Heart left ventricle (tissue), 13 donors: Measurements from ENCODE around the gene PAQR4.

Experiments used
- POLR2A ChIP-seq, 2 donors: fragments of 450-650 bp; IDR thresholded peaks; one replicate each; pipeline ENCODE4 v1.6.1; 2017; ENCODE audit warnings: antibody characterized with exemption in 2 of 2, mild to moderate bottlenecking in 2 of 2, moderate library complexity in 2 of 2
- TF ChIP-seq, protein P1 (sequence below), 12 donors: fragments of 200-600 bp; sonication (generic) in 4 of 12; IDR thresholded peaks; one replicate each; pipeline versions ENCODE4 v1.5.0 to v1.8.0; 2018 to 2022; ENCODE audit warnings: antibody characterized with exemption in 12 of 12, mild to moderate bottlenecking in 5 of 12
- donor health status: ischemic (EF 13 %, LVEDD 7.1; RV severe dilation, severe dysfunction).
- donor health status: DM: no; HTN: yes; CAD: no.
- donor health status: DM: no; HTN: no; CAD: no.
- donor health status: ischemic (EF 25% LVEDD 6.9; RV normal size, moderate dysfunction).
- donor health status: ischemic (EF 25% LVEDD 5.7; RV mildly dilated, moderate dysfunction).
- donor health status: ischemic (EF 35%, LVEDD 5.7; RV mildly dilated, moderate dysfunction).
- donor health status: nonischemic (EF 11% LVEDD 7.7; RV severe dilation, severe dysfunction).
- donor health status: DM: yes; HTN: yes; CAD: no.
- donor health status: PGD.
- donor health status: ischemic (EF 29% LVEDD 5.4; RV normal size, mild dysfunction).
- donor health status: nonischemic (EF 23%, LVEDD 6.1; RV moderate dilation, normal function).

DNA sequence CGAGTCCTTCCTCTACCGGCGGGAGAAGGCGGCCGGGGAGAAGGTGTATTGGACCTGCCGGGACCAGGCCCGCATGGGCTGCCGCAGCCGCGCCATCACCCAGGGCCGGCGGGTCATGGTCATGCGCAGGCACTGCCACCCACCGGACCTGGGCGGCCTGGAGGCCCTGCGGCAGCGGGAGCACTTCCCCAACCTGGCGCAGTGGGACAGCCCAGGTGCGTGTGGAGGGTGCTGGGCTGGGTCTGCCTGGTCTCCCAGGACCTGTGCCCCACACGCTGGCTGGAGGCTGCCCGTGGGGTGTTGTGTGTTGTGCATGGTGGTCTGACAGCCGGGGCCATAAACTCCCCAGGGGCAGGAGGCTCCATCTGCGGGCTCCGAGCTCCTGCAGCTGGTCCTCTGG lies 32.0 kb upstream of the PAQR4 start:
- TF ChIP-seq POLR2A (IDR thresholded peaks at IDR 0.05), result no peak
- TF ChIP-seq, protein P1, sequence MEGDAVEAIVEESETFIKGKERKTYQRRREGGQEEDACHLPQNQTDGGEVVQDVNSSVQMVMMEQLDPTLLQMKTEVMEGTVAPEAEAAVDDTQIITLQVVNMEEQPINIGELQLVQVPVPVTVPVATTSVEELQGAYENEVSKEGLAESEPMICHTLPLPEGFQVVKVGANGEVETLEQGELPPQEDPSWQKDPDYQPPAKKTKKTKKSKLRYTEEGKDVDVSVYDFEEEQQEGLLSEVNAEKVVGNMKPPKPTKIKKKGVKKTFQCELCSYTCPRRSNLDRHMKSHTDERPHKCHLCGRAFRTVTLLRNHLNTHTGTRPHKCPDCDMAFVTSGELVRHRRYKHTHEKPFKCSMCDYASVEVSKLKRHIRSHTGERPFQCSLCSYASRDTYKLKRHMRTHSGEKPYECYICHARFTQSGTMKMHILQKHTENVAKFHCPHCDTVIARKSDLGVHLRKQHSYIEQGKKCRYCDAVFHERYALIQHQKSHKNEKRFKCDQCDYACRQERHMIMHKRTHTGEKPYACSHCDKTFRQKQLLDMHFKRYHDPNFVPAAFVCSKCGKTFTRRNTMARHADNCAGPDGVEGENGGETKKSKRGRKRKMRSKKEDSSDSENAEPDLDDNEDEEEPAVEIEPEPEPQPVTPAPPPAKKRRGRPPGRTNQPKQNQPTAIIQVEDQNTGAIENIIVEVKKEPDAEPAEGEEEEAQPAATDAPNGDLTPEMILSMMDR (IDR thresholded peaks at IDR 0.05), result no peak
